ENCODE data around the gene SCMH1. TPM values are rescaled to one million over a fixed set of nuclear protein-coding genes. Genes with fewer than 3 reads are reported as not detected.
A peak's percentile ranks its signal among the peaks of the same experiment; 100 is the strongest.

The SCMH1 gene
- 10 to 100 TPM; 24.1 to 34.3 TPM for total RNA-seq
- long read RNA-seq, partial matches to known transcripts, result 35 of 54 reads
- long read RNA-seq, other reads (novel, unspliced or antisense), result 18 of 54 reads

GRCh38 chr1:41241749-41242341, at the start of gene SCMH1:
SCMH1 (minus strand) TSS chr1:41242306; CDS start chr1:41186133, 56,173 bp downstream.
- intact Hi-C loops (cut with DNase I, micrococcal nuclease), result no loop called here
- peak; percentile 33 to 76 for DNase-seq
- ATAC-seq, result peak; percentile 69

- DNase-seq (no peak), ATAC-seq (no peak)
- intact Hi-C loops (cut with DNase I, micrococcal nuclease), result no loop called here
Observed at GRCh38 chr1:41291195-41291594, 49.1 kb upstream of the SCMH1 start.

GRCh38 chr1:41289196-41289595, 47.1 kb upstream of the SCMH1 start:
- no peak for ATAC-seq
- intact Hi-C loops (cut with DNase I, micrococcal nuclease), result no loop called here

GRCh38 chr1:41286992-41287391, 44.9 kb upstream of the SCMH1 start:
- ATAC-seq, result no peak
- intact Hi-C loops (cut with DNase I, micrococcal nuclease), result no loop called here

More at GRCh38 chr1:41289196-41289595, 47.1 kb upstream of the SCMH1 start:
- DNase-seq, result no peak

GRCh38 chr1:41286486-41286885, 44.4 kb upstream of the SCMH1 start:
- no peak for ATAC-seq
- DNase-seq, result no peak
- intact Hi-C loops (cut with DNase I, micrococcal nuclease), result no loop called here

More at GRCh38 chr1:41286992-41287391, 44.9 kb upstream of the SCMH1 start:
- no peak for DNase-seq

GRCh38 chr1:41285818-41286217, 43.7 kb upstream of the SCMH1 start:
- no peak for ATAC-seq
- DNase-seq, result no peak
- intact Hi-C loops (cut with DNase I, micrococcal nuclease), result no loop called here

- ATAC-seq (no peak), DNase-seq (no peak)
- intact Hi-C loops (cut with DNase I, micrococcal nuclease), result no loop called here
Observed at GRCh38 chr1:41284121-41284520, 42.0 kb upstream of the SCMH1 start.

GRCh38 chr1:41282679-41283317, 40.7 kb upstream of the SCMH1 start:
- intact Hi-C loops (cut with DNase I, micrococcal nuclease), result no loop called here
- peak; percentile 64 for ATAC-seq
- peak in 1 of 2 donors; percentile 34 for DNase-seq

- ATAC-seq (peak; percentile 61), DNase-seq (no peak)
- intact Hi-C loops (cut with DNase I, micrococcal nuclease), result no loop called here
Observed at GRCh38 chr1:41281334-41281733, 39.2 kb upstream of the SCMH1 start.

- DNase-seq (no peak), ATAC-seq (no peak)
- intact Hi-C loops (cut with DNase I, micrococcal nuclease), result no loop called here
Observed at GRCh38 chr1:41280202-41281032, 38.3 kb upstream of the SCMH1 start.

GRCh38 chr1:41278076-41278475, 36.0 kb upstream of the SCMH1 start:
- DNase-seq (no peak), ATAC-seq (no peak)
- intact Hi-C loops (cut with DNase I, micrococcal nuclease), result loop anchor here (5.0 to 10.0 kb wide), 2 partner anchors 137 to 139 kb away; no protein-coding TSS in a partner anchor

- ATAC-seq (peak; percentile 79), DNase-seq (no peak)
- intact Hi-C loops (cut with DNase I, micrococcal nuclease), result loop anchor here (5.0 to 10.0 kb wide), 2 partner anchors 137 to 140 kb away; no protein-coding TSS in a partner anchor
Observed at GRCh38 chr1:41277371-41277975, 35.4 kb upstream of the SCMH1 start.

GRCh38 chr1:41275831-41276230, 33.7 kb upstream of the SCMH1 start:
- ATAC-seq (no peak), DNase-seq (no peak)
- intact Hi-C loops (cut with DNase I, micrococcal nuclease), result loop anchor here (5.0 to 10.0 kb wide), 2 partner anchors 139 to 141 kb away; no protein-coding TSS in a partner anchor

GRCh38 chr1:41274752-41275545, 32.8 kb upstream of the SCMH1 start:
- intact Hi-C loops (cut with DNase I, micrococcal nuclease), result loop anchor here (5.0 to 10.0 kb wide), 2 partner anchors 140 to 142 kb away; no protein-coding TSS in a partner anchor
- DNase-seq (no peak), ATAC-seq (no peak)

- ATAC-seq, result no peak
- no peak for DNase-seq
- intact Hi-C loops (cut with DNase I, micrococcal nuclease), result loop anchor here in 1 of 2 donors (10.0 kb wide), 1 partner anchor 142 kb away; no protein-coding TSS in a partner anchor
Observed at GRCh38 chr1:41272601-41273000, 30.5 kb upstream of the SCMH1 start.

GRCh38 chr1:41268154-41268770, 26.2 kb upstream of the SCMH1 start:
- DNase-seq (peak; percentile 52 to 66), ATAC-seq (peak; percentile 88)
- intact Hi-C loops (cut with DNase I, micrococcal nuclease), result no loop called here

- intact Hi-C loops (cut with DNase I, micrococcal nuclease), result loop anchor here in 1 of 2 donors (5.0 kb wide), 1 partner anchor 155 kb away; no protein-coding TSS in a partner anchor
- DNase-seq, result no peak
- ATAC-seq, result no peak
Observed at GRCh38 chr1:41261926-41262618, 20.0 kb upstream of the SCMH1 start.
